ENCODE results near the gene PDK2. TPM values are rescaled to one million over a fixed set of nuclear protein-coding genes. Genes with fewer than 3 reads are reported as not detected.

PDK2 gene
- total and polyA plus RNA-seq, 10 of the 15 experiments (the other 5 are each of a cell fraction or from before 2014, with no cell fraction given): 0.98 to 22.6 (median 12.3) TPM

- TF ChIP-seq NFYB (IDR thresholded peaks at IDR 0.05; ENCODE audit: insufficient read depth, low read depth, low read length): no peak
- TF ChIP-seq ZNF24 (IDR thresholded peaks at IDR 0.05): no peak
- TF ChIP-seq PRDM15 (CRISPR knock-in tag; IDR thresholded peaks at IDR 0.05): no peak
- no peak for TF ChIP-seq CEBPZ (IDR thresholded peaks at IDR 0.05; ENCODE audit: low read depth, low read length)
- TF ChIP-seq GABPA (IDR thresholded peaks at IDR 0.05; ENCODE audit: low read depth): no peak
- no peak for TF ChIP-seq SKIL (IDR thresholded peaks at IDR 0.05; ENCODE audit: low read depth, poor library complexity, severe bottlenecking)
- TF ChIP-seq POLR2A (IDR thresholded peaks at IDR 0.05; ENCODE audit: low read depth, low read length): no peak
- TF ChIP-seq CHD2 (IDR thresholded peaks at IDR 0.05; ENCODE audit: borderline replicate concordance, low read depth, low read length): no peak
- TF ChIP-seq SREBF2 (IDR thresholded peaks at IDR 0.05; ENCODE audit: low read length): no peak
- TF ChIP-seq KLF5 (IDR thresholded peaks at IDR 0.05; ENCODE audit: partially characterized antibody): no peak
- no peak for TF ChIP-seq NRF1 (conservative IDR thresholded peaks at IDR 0.05; ENCODE audit: low read depth, low read length)
- TF ChIP-seq FOXM1 (IDR thresholded peaks at IDR 0.05; ENCODE audit: low read depth, low read length): no peak
- no peak for TF ChIP-seq ZNF622 (IDR thresholded peaks at IDR 0.05)
- TF ChIP-seq EP300 (IDR thresholded peaks at IDR 0.05; ENCODE audit: borderline replicate concordance in 1 of 2, control insufficient read depth in 1 of 2, low read depth in 2 of 2, low read length in 2 of 2): no peak
- 0 out of 4 replicates have a peak, but pooled peaks of 1 of the 2 experiments have one; percentile 7 for TF ChIP-seq BHLHE40 (IDR thresholded peaks at IDR 0.05; ENCODE audit: borderline replicate concordance in 1 of 2, low read depth in 2 of 2, low read length in 1 of 2)
- no peak for TF ChIP-seq SREBF1 (IDR thresholded peaks at IDR 0.05; ENCODE audit: low read length)
- no peak for TF ChIP-seq ELK1 (IDR thresholded peaks at IDR 0.05; ENCODE audit: low read depth, low read length)
Measured at GRCh38 chr17:50056217-50056960, 38.8 kb upstream of the PDK2 start (continued).
